Natural killer cell treated with Interleukin-12 subunit alpha and Interleukin-12 subunit beta and Interleukin-15 and Interleukin-18, amount 100 ng/mL, for 72 hours (primary cell): Measurements from ENCODE around the gene MYO16. TPM values are rescaled to one million over a fixed set of nuclear protein-coding genes. Genes with fewer than 3 reads are reported as not detected.

ENCODE experiments used
- ATAC-seq, 2 donors: fragments of 150-1000 bp; cut with Tn5 transposase in 1 of 2; sonication (Bioruptor Pico), chemical (Tn5 transposase) in 1 of 2; 2 replicates each; pipeline ENCODE4 v1.10.0; 2021
- DNase-seq: peaks from one replicate; pipeline ENCODE4 v3.0.0; 2022; ENCODE audit warnings: low spot score
- H3K27ac Mint-ChIP-seq, 2 donors: 1 replicate in 1 of 2; 2 replicates in 1 of 2; pipeline ENCODE4 v1.8.0; 2022; ENCODE audit warnings: mixed read lengths in 2 of 2, mild to moderate bottlenecking in 1 of 2, moderate library complexity in 1 of 2
- H3K27me3 Mint-ChIP-seq, 2 donors: 1 replicate in 1 of 2; 2 replicates in 1 of 2; pipeline ENCODE4 v1.8.0; 2022; ENCODE audit warnings: mixed read lengths in 2 of 2
- H3K36me3 Mint-ChIP-seq: one replicate; pipeline ENCODE4 v1.8.0; 2022; ENCODE audit warnings: mixed read lengths
- H3K4me1 Mint-ChIP-seq, 2 donors: 1 replicate in 1 of 2; 2 replicates in 1 of 2; pipeline ENCODE4 v1.8.0; 2022; ENCODE audit warnings: low read depth in 2 of 2, mixed read lengths in 2 of 2, mild to moderate bottlenecking in 1 of 2
- H3K4me3 Mint-ChIP-seq: one replicate; pipeline ENCODE4 v1.8.0; 2022; ENCODE audit warnings: mixed read lengths
- H3K9me3 Mint-ChIP-seq: 2 replicates; pipeline ENCODE4 v1.8.0; 2022; ENCODE audit warnings: mixed read lengths
- total RNA-seq, 2 donors: library from RNA; stranded (reverse); gene quantifications; one replicate each; pipeline ENCODE4 v1.2.3, GENCODE V29; 2022

MYO16 gene
- total RNA-seq, 2 donors from 2014 or later: not detected

DNA sequence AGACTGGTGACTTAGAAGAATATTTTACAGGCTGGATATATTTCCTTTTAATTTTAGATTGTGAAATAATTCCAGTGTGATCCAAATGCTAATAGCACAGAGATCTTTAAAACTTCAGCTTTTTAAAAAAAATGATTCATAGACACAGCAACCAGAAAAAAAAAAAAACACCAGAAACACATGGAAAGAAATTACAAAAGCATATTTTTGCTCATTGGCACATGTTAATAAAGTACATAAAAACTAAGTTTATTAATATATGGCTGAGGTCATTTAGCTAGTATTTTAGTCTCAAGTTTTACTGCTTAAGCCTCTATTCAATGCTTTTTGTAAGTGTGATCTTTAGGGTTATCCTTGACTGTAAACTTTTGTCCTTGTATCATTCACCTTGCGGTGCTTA, 577 bp downstream of the MYO16 start:
- Mint-ChIP-seq H3K27ac (no peak overlapping the region), H3K4me1 (no peaks in the 10 kb centered on the region), H3K9me3 (peaks cover 8% of the 10 kb centered on the region), H3K27me3 (no peaks in the 10 kb centered on the region), H3K4me3 (no peak overlapping the region), H3K36me3 (no peaks in the 10 kb centered on the region)
- ATAC-seq: no peak
- DNase-seq: no peak

DNA sequence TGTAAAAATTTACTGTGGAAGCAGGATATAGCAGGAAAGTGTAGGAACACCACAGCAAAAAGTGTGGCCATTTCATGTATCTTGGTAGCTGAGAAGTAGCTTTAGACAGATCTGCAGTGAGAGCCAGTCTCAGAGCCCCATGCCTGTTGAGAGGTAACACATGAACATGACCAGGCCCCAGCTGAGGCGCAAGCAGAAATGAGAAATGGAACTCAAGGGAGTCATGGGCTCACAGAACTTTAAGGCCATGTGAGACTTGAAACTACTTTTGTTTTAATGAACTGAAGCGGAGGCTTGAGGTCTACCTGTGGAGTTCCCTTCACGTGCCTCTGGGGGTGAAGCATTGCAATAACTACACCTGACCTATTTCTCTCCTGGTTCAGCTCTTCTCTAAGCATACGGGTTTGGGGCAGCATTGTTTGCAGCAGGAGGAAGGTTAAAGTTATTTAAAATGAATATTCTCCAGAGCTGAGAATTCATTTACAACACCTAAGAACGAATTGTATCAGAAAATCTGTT, 3.3 kb downstream of the MYO16 start:
- Mint-ChIP-seq H3K36me3 (no peaks in the 10 kb centered on the region), H3K4me1 (no peaks in the 10 kb centered on the region), H3K27me3 (no peaks in the 10 kb centered on the region), H3K9me3 (peaks cover 8% of the 10 kb centered on the region), H3K4me3 (no peak overlapping the region), H3K27ac (no peak overlapping the region)
- no peak for DNase-seq
- ATAC-seq: no peak

GRCh38 chr13:108638901-108639300, 9.5 kb downstream of the MYO16 start:
- DNase-seq (no peak), ATAC-seq (no peak)
- Mint-ChIP-seq H3K4me3 (no peak overlapping the region), H3K36me3 (no peaks in the 10 kb centered on the region), H3K27ac (no peak overlapping the region), H3K4me1 (no peaks in the 10 kb centered on the region), H3K9me3 (peaks cover 19% of the 10 kb centered on the region), H3K27me3 (no peaks in the 10 kb centered on the region)

DNA sequence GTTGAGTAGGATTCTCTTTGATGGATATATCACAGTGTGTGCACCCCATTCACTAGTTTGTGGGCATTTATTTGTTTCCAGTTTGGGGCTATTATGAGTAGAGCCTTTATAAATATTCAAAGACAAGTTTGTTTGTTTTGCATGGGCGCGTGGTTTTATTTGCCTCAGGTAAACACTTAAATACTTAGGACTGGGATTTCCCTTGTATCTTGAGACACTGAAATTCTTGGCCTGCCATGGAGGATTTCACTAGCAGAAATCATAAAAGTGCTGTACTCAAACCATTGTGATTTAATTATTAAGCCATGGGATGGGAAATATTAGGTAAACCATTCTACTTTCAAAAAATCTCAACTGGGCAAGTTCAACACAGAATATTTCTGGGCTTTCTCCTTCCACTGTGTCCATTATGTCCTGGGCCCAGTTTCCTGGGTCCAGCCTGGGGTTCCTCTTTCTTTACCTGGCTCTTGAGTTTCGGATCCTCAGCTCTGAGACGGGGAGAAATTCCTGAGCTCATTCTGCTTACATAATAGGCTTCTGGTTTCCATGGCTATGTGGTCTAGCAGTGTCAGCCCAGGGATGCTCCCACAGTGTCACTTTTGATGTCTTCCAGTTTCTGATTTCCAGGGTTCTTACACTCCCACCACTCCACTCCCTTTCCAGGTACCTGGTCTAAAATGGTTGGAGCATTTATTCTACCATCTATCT, 14.4 kb downstream of the MYO16 start:
- Mint-ChIP-seq H3K4me1 (no peaks in the 10 kb centered on the region), H3K27me3 (no peaks in the 10 kb centered on the region), H3K9me3 (peaks cover 13% of the 10 kb centered on the region), H3K27ac (no peak overlapping the region), H3K4me3 (no peak overlapping the region), H3K36me3 (no peaks in the 10 kb centered on the region)
- ATAC-seq (no peak), DNase-seq (no peak)

DNA sequence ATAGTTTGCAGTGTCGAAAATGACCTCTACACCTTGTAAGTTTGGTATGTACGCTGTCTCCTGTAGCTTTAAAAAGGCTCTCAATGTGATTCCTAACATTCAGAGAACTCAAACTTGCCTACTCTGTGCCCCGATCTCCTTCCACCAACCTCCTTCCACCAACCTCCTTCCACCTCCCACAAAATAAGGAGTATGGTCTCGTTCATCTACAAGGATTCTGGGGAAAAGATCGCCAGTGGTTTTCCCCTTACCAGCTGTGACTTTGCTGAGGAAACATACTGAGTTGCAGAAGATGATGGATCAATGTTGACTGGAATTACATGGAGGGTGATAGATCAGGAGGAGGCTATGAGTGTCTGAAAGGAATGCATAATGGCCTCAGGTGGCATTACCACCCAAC, 16.0 kb downstream of the MYO16 start:
- no peak for DNase-seq
- no peak for ATAC-seq
- Mint-ChIP-seq H3K4me3 (no peak overlapping the region), H3K27me3 (no peaks in the 10 kb centered on the region), H3K9me3 (peaks cover 13% of the 10 kb centered on the region), H3K36me3 (no peaks in the 10 kb centered on the region), H3K4me1 (no peaks in the 10 kb centered on the region), H3K27ac (no peak overlapping the region)

DNA sequence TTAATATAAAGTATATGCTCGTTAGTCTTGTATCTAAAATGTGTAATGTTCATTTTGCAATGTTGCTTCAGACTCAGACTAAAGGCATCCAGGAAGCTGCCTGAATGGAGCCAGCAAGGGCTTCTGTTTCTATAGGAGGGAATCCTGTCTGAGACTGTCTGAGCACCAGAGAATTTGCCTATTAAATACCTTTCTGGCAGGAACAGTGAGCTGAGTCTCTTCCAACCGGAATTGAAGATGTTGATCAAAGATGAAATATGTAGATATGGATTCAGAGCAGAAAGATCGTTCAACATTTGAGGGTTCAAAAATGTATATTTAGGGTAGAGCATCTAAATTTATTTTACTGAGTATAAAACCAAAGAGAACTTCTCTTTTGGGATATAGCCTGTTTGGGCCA, 20.9 kb downstream of the MYO16 start:
- no peaks in the 10 kb centered on the region for H3K27me3 Mint-ChIP-seq

DNA sequence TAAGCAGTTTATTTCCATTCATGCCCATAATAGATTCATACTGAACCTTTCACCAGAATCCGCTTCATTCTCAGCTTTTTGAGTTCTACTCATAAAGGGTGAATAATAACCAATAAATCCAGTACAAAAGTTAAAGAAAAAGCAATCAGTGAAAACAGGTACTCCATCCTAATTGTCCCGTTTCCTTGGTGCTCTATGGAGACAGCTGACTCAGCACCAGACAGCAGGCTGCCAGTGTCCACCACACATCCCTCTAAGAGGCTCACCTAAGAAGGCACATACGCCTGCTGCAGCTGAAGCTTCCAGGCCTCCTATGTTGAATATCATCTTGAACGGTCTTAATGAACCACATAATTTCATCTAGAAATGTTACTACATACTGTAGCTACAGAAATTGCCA, 27.3 kb downstream of the MYO16 start:
- no peak overlapping the region for H3K4me3 Mint-ChIP-seq
- H3K27me3 Mint-ChIP-seq: no peaks in the 10 kb centered on the region
- no peak for ATAC-seq
- H3K36me3 Mint-ChIP-seq: no peaks in the 10 kb centered on the region
- H3K9me3 Mint-ChIP-seq: peaks cover 8% of the 10 kb centered on the region
- H3K4me1 Mint-ChIP-seq: no peaks in the 10 kb centered on the region
- H3K27ac Mint-ChIP-seq: no peak overlapping the region
- DNase-seq: no peak

More for the DNA sequence above, 20.9 kb downstream of the MYO16 start:
- no peaks in the 10 kb centered on the region for H3K4me1 Mint-ChIP-seq
- DNase-seq: no peak
- H3K4me3 Mint-ChIP-seq: no peak overlapping the region
- ATAC-seq: no peak
- H3K9me3 Mint-ChIP-seq: peaks cover 3% of the 10 kb centered on the region
- no peaks in the 10 kb centered on the region for H3K36me3 Mint-ChIP-seq
- H3K27ac Mint-ChIP-seq: no peak overlapping the region

DNA sequence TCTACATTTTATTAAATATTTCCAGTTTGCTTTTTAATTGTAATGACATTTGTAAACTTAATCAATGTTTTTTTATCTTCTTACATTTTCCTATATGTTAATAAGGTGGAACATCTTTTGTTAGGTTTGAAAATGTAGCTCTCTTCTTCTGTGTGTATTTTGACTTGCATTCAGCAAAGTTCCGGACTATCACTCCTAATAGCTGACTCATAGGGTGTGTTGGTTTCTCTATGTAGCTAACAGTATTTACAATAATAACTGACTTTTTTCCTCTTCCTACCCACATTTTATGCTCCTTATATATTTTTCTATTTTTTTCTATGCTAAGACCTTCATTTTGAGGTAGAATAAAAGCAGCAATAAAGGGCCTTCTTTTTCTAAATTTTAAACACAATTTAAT, 28.1 kb downstream of the MYO16 start:
- Mint-ChIP-seq H3K27ac (no peak overlapping the region), H3K9me3 (peaks cover 11% of the 10 kb centered on the region), H3K27me3 (no peaks in the 10 kb centered on the region), H3K4me3 (no peak overlapping the region), H3K36me3 (no peaks in the 10 kb centered on the region), H3K4me1 (no peaks in the 10 kb centered on the region)
- DNase-seq: no peak
- ATAC-seq: no peak

DNA sequence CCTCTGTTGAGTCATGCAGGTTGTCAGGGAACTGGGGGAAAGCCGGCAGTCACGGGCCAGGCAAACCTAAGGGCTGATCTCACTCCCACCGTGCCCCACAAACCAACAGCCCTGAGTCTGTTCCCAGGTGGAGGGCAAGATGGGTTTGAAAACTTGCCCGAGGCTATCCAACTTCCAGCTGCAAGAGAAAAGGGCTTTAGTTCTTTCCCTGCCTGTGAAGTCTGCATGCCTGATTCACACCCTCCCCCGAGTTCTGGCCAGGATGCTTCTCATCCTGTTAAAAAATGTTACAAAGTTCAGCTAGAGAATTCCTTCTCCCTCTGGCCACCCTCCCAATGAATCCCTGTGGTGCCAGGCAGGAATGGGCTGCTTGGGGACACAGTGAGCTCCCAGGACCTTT, 33.1 kb downstream of the MYO16 start:
- no peak overlapping the region for H3K27ac Mint-ChIP-seq
- no peaks in the 10 kb centered on the region for H3K4me1 Mint-ChIP-seq
- DNase-seq (no peak), ATAC-seq (no peak)
- peaks cover 13% of the 10 kb centered on the region for H3K9me3 Mint-ChIP-seq
- no peaks in the 10 kb centered on the region for H3K27me3 Mint-ChIP-seq
- H3K4me3 Mint-ChIP-seq: no peak overlapping the region
- H3K36me3 Mint-ChIP-seq: no peaks in the 10 kb centered on the region

- Mint-ChIP-seq H3K27ac (no peak overlapping the region), H3K4me1 (no peaks in the 10 kb centered on the region), H3K9me3 (peaks cover 14% of the 10 kb centered on the region), H3K27me3 (no peaks in the 10 kb centered on the region), H3K4me3 (no peak overlapping the region), H3K36me3 (peaks cover under 1% of the 10 kb centered on the region)
- ATAC-seq (no peak), DNase-seq (no peak)
These were observed 34.3 kb downstream of the MYO16 start for GRCh38 chr13:108663710-108664109.

GRCh38 chr13:108667205-108667604, 37.8 kb downstream of the MYO16 start:
- Mint-ChIP-seq H3K27me3 (no peaks in the 10 kb centered on the region), H3K9me3 (peaks cover 12% of the 10 kb centered on the region), H3K27ac (no peak overlapping the region), H3K4me1 (no peaks in the 10 kb centered on the region), H3K36me3 (peaks cover 4% of the 10 kb centered on the region), H3K4me3 (no peak overlapping the region)
- no peak for ATAC-seq
- no peak for DNase-seq

DNA sequence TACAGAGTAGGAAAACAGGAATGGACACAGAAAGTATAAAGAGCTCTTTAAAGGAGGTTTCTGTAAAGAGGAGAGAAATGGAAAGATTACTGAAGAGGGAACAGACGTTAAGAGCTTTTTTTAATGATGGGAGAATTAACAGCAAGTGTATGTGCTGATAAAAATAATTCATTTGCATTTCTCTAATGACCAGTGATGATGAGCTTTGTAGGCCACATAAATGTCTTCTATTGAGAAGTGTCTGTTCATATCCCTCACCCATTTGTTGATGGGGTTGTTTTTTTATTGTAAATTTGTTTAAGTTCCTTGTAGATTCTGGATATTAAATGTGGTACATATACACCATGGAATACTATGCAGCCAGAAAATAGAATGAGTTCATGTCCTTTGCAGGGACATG, 40.0 kb downstream of the MYO16 start:
- Mint-ChIP-seq H3K27me3 (no peaks in the 10 kb centered on the region), H3K4me1 (no peaks in the 10 kb centered on the region), H3K4me3 (no peak overlapping the region), H3K27ac (no peak overlapping the region), H3K36me3 (peaks cover 4% of the 10 kb centered on the region), H3K9me3 (peaks cover 17% of the 10 kb centered on the region)
- DNase-seq (no peak), ATAC-seq (no peak)

DNA sequence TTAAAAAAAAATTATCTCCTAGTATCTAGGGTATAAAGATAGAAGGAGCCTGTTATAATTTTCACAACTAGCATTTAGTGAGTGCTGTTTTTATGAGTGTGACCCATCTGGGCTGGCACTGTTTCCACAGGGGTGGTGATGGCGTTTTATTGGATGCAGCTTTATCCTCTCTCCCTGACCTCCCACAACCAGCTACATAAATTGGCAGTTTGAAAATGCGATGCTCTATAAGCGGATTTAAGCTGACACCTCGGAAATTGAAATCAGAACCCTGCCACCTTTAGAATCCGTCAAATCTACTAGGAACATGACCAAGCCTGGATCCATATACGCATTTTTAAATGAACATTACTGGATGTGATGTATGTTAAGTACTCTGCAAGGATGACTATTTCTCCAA, 44.9 kb downstream of the MYO16 start:
- ATAC-seq (no peak), DNase-seq (no peak)
- Mint-ChIP-seq H3K4me3 (no peak overlapping the region), H3K4me1 (no peaks in the 10 kb centered on the region), H3K27ac (no peak overlapping the region), H3K36me3 (no peaks in the 10 kb centered on the region), H3K9me3 (peaks cover 11% of the 10 kb centered on the region), H3K27me3 (no peaks in the 10 kb centered on the region)

GRCh38 chr13:108674771-108675170, 45.4 kb downstream of the MYO16 start:
- DNase-seq (no peak), ATAC-seq (no peak)
- Mint-ChIP-seq H3K9me3 (peaks cover 11% of the 10 kb centered on the region), H3K4me3 (no peak overlapping the region), H3K36me3 (no peaks in the 10 kb centered on the region), H3K4me1 (no peaks in the 10 kb centered on the region), H3K27ac (no peak overlapping the region), H3K27me3 (no peaks in the 10 kb centered on the region)

DNA sequence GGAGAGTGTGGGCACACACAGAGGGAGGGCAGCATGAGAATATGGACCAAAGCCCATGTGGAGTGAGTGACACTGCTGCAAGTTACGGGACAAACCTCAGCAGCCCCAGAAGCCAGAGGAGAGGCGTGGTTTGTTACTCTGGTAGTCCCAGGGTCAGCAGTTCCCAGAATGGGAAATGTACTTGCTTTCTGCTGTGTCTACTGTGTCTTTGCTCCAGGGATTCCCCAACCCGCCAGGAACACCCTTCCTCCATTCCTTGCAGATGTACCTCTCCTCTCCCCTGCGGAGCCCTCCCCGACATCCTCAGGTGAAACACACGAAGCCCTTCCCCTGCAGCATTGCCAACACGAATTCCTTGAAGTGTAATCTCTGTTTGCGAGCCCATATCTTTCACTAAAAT, 47.2 kb downstream of the MYO16 start:
- Mint-ChIP-seq H3K36me3 (no peaks in the 10 kb centered on the region), H3K27ac (no peak overlapping the region), H3K4me3 (no peak overlapping the region), H3K9me3 (peaks cover 17% of the 10 kb centered on the region), H3K4me1 (no peaks in the 10 kb centered on the region), H3K27me3 (no peaks in the 10 kb centered on the region)
- ATAC-seq: no peak
- DNase-seq: no peak
